ENCODE measurements around the gene LINC00632.
A peak's percentile ranks its signal among the peaks of the same experiment; 100 is the strongest.

LINC00632 gene

DNA sequence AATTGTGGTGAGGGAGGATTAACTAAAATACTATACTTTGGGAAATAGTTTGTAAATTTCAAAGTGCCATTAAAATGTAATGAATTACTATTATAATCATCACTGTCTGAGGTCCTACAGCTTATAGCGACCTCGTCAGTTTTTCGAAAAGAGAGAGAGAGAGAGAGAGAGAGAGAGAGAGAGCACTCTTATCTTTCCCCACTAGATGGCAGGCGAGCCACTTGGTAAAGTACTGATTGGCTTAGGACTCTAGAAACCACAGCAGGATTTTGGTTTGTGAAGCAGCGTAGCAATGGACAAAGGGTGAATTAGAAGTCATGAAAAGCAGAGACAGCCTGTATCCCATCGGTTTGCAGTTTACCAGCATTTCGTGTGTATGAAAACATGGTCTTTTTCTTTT is 52.5 kb downstream of the LINC00632 start:
- Histone ChIP-seq H3K9me3 (ENCODE audit: control insufficient read depth, low read length) (no peaks in the 10 kb centered on the region), H3K36me3 (ENCODE audit: control insufficient read depth, insufficient read depth, low read length) (no peaks in the 10 kb centered on the region), H3K27ac (ENCODE audit: insufficient read depth, low read length, poor library complexity, severe bottlenecking) (no peak overlapping the region), H3K27me3 (replicated peaks; ENCODE audit: control insufficient read depth, insufficient read depth, low read length, poor library complexity, severe bottlenecking) (no peaks in the 10 kb centered on the region), H3K4me1 (ENCODE audit: control insufficient read depth, insufficient read depth, low read length, poor library complexity, severe bottlenecking) (no peaks in the 10 kb centered on the region), H3K4me3 (ENCODE audit: insufficient read depth, low read depth, low read length, poor library complexity, severe bottlenecking) (no peak overlapping the region)
- DNase-seq = no peak

GRCh38 chrX:140764401-140764919 is 54.9 kb downstream of the LINC00632 start:
- Histone ChIP-seq H3K27me3 (replicated peaks; ENCODE audit: control insufficient read depth, insufficient read depth, low read length, poor library complexity, severe bottlenecking) (no peaks in the 10 kb centered on the region), H3K27ac (ENCODE audit: insufficient read depth, low read length, poor library complexity, severe bottlenecking) (no peak overlapping the region), H3K4me3 (ENCODE audit: insufficient read depth, low read depth, low read length, poor library complexity, severe bottlenecking) (no peak overlapping the region), H3K9me3 (ENCODE audit: control insufficient read depth, low read length) (no peaks in the 10 kb centered on the region), H3K4me1 (ENCODE audit: control insufficient read depth, insufficient read depth, low read length, poor library complexity, severe bottlenecking) (no peaks in the 10 kb centered on the region), H3K36me3 (ENCODE audit: control insufficient read depth, insufficient read depth, low read length) (no peaks in the 10 kb centered on the region)
- DNase-seq = no peak

DNA sequence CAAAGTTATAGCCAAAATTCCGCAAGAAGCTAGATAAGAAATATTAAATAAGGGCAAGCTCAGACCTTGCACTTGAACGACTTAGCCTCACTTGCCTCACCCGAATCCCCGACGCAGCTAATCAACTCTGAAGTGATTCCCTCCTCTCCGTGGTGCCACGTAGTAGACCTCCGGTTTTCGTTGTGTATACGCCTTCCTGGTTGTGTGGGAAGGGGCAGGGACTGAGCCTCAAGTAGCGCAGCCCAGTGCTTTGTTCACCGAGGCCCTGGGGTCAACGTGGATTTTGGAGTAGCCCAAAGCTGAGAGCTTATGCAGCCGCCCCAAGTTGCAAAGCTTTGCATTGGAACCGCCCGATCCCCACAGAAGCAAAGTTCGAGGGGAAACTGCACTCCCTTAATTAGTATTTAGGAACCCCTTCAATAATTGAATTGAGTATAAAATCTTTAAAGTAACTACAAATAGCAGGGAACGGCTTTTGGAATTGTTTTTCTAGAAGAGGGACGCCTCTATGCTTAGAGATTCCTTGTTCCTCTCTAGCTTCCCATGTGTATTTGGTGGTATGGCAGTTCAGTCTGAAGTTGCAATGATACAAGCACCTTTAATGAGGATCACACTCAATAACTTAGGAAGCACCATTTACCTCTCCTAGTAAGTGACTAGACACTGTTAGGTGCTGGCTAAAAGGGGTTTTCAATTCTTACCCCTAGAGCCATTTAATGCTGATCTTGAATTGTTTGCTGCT is 55.7 kb downstream of the LINC00632 start:
- no peaks in the 10 kb centered on the region for H3K36me3 ChIP-seq (ENCODE audit: control insufficient read depth, insufficient read depth, low read length)
- H3K27me3 ChIP-seq (replicated peaks; ENCODE audit: control insufficient read depth, insufficient read depth, low read length, poor library complexity, severe bottlenecking) = no peaks in the 10 kb centered on the region
- H3K27ac ChIP-seq (ENCODE audit: insufficient read depth, low read length, poor library complexity, severe bottlenecking) = no peak overlapping the region
- DNase-seq = no peak
- no peaks in the 10 kb centered on the region for H3K4me1 ChIP-seq (ENCODE audit: control insufficient read depth, insufficient read depth, low read length, poor library complexity, severe bottlenecking)
- no peak overlapping the region for H3K4me3 ChIP-seq (ENCODE audit: insufficient read depth, low read depth, low read length, poor library complexity, severe bottlenecking)
- H3K9me3 ChIP-seq (ENCODE audit: control insufficient read depth, low read length) = no peaks in the 10 kb centered on the region

- H3K9me3 ChIP-seq (ENCODE audit: control insufficient read depth, low read length) = no peaks in the 10 kb centered on the region
- H3K27me3 ChIP-seq (replicated peaks; ENCODE audit: control insufficient read depth, insufficient read depth, low read length, poor library complexity, severe bottlenecking) = no peaks in the 10 kb centered on the region
- H3K4me1 ChIP-seq (ENCODE audit: control insufficient read depth, insufficient read depth, low read length, poor library complexity, severe bottlenecking) = no peaks in the 10 kb centered on the region
- H3K36me3 ChIP-seq (ENCODE audit: control insufficient read depth, insufficient read depth, low read length) = no peaks in the 10 kb centered on the region
- H3K27ac ChIP-seq (ENCODE audit: insufficient read depth, low read length, poor library complexity, severe bottlenecking) = no peak overlapping the region
- DNase-seq = peak in 1 of 3 donors; percentile 4
- no peak overlapping the region for H3K4me3 ChIP-seq (ENCODE audit: insufficient read depth, low read depth, low read length, poor library complexity, severe bottlenecking)
Measured at GRCh38 chrX:140766024-140766611, 56.6 kb downstream of the LINC00632 start.

- DNase-seq = no peak
Measured at GRCh38 chrX:140767646-140768045, 58.1 kb downstream of the LINC00632 start.

GRCh38 chrX:140775211-140775610 is 65.7 kb downstream of the LINC00632 start:
- no peaks in the 10 kb centered on the region for H3K9me3 ChIP-seq (ENCODE audit: control insufficient read depth, low read length)
- H3K27me3 ChIP-seq (replicated peaks; ENCODE audit: control insufficient read depth, insufficient read depth, low read length, poor library complexity, severe bottlenecking) = no peaks in the 10 kb centered on the region
- H3K4me3 ChIP-seq (ENCODE audit: insufficient read depth, low read depth, low read length, poor library complexity, severe bottlenecking) = no peak overlapping the region
- DNase-seq = no peak
- no peaks in the 10 kb centered on the region for H3K36me3 ChIP-seq (ENCODE audit: control insufficient read depth, insufficient read depth, low read length)
- no peak overlapping the region for H3K27ac ChIP-seq (ENCODE audit: insufficient read depth, low read length, poor library complexity, severe bottlenecking)
- no peaks in the 10 kb centered on the region for H3K4me1 ChIP-seq (ENCODE audit: control insufficient read depth, insufficient read depth, low read length, poor library complexity, severe bottlenecking)

More at GRCh38 chrX:140767646-140768045, 58.1 kb downstream of the LINC00632 start:
- Histone ChIP-seq H3K9me3 (ENCODE audit: control insufficient read depth, low read length) (no peaks in the 10 kb centered on the region), H3K27me3 (replicated peaks; ENCODE audit: control insufficient read depth, insufficient read depth, low read length, poor library complexity, severe bottlenecking) (no peaks in the 10 kb centered on the region), H3K27ac (ENCODE audit: insufficient read depth, low read length, poor library complexity, severe bottlenecking) (no peak overlapping the region), H3K36me3 (ENCODE audit: control insufficient read depth, insufficient read depth, low read length) (no peaks in the 10 kb centered on the region), H3K4me1 (ENCODE audit: control insufficient read depth, insufficient read depth, low read length, poor library complexity, severe bottlenecking) (no peaks in the 10 kb centered on the region), H3K4me3 (ENCODE audit: insufficient read depth, low read depth, low read length, poor library complexity, severe bottlenecking) (no peak overlapping the region)

DNA sequence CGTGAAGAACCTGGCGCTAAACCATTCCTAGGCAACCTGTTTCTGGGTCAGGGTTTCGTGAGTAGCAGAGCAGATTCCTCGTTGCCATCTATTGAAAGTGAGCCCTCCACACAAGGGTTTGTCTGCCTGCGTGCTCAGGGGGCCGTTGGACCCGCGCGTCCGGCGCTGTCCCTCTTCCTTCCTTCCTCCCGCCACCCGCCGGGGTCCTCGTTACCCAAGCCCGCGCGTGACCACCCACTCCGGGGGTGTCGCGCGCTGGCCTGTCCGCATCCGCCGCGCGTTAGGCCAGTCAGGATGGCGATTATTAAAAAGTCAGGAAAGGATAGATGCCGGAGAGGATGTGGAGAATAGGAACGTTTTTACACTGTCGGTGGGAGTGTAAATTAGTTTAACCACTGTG is 66.8 kb downstream of the LINC00632 start:
- H3K4me1 ChIP-seq (ENCODE audit: control insufficient read depth, insufficient read depth, low read length, poor library complexity, severe bottlenecking) = no peaks in the 10 kb centered on the region
- H3K27me3 ChIP-seq (replicated peaks; ENCODE audit: control insufficient read depth, insufficient read depth, low read length, poor library complexity, severe bottlenecking) = no peaks in the 10 kb centered on the region
- no peaks in the 10 kb centered on the region for H3K36me3 ChIP-seq (ENCODE audit: control insufficient read depth, insufficient read depth, low read length)
- no peak for DNase-seq
- H3K4me3 ChIP-seq (ENCODE audit: insufficient read depth, low read depth, low read length, poor library complexity, severe bottlenecking) = no peak overlapping the region
- no peak overlapping the region for H3K27ac ChIP-seq (ENCODE audit: insufficient read depth, low read length, poor library complexity, severe bottlenecking)
- no peaks in the 10 kb centered on the region for H3K9me3 ChIP-seq (ENCODE audit: control insufficient read depth, low read length)

- Histone ChIP-seq H3K4me1 (ENCODE audit: control insufficient read depth, insufficient read depth, low read length, poor library complexity, severe bottlenecking) (no peaks in the 10 kb centered on the region), H3K36me3 (ENCODE audit: control insufficient read depth, insufficient read depth, low read length) (no peaks in the 10 kb centered on the region), H3K27ac (ENCODE audit: insufficient read depth, low read length, poor library complexity, severe bottlenecking) (no peak overlapping the region), H3K27me3 (replicated peaks; ENCODE audit: control insufficient read depth, insufficient read depth, low read length, poor library complexity, severe bottlenecking) (no peaks in the 10 kb centered on the region), H3K9me3 (ENCODE audit: control insufficient read depth, low read length) (no peaks in the 10 kb centered on the region), H3K4me3 (ENCODE audit: insufficient read depth, low read depth, low read length, poor library complexity, severe bottlenecking) (no peak overlapping the region)
- DNase-seq = no peak
Measured at GRCh38 chrX:140794642-140795041, 85.1 kb downstream of the LINC00632 start.

DNA sequence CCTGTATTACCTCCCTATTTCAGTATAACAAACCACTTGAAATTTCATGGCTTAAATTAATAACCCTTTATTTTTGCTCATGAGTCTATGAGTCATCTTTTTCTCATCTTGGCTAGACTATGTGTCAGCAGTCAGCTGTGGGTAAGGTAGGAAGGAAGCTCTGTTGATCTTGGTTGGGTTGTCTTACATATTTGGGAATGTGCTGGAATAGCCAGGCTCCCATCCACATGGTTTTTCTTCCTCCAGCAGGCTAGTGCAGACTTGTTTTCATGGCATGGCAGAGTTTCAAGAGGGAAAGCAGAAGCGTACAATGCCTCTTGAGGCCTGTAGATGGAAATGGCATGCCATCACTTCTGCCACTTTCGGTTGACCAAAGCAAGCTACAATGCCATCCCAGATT is 89.7 kb downstream of the LINC00632 start:
- Histone ChIP-seq H3K27ac (ENCODE audit: insufficient read depth, low read length, poor library complexity, severe bottlenecking) (no peak overlapping the region), H3K4me3 (ENCODE audit: insufficient read depth, low read depth, low read length, poor library complexity, severe bottlenecking) (no peak overlapping the region), H3K36me3 (ENCODE audit: control insufficient read depth, insufficient read depth, low read length) (no peaks in the 10 kb centered on the region), H3K4me1 (ENCODE audit: control insufficient read depth, insufficient read depth, low read length, poor library complexity, severe bottlenecking) (no peaks in the 10 kb centered on the region), H3K9me3 (ENCODE audit: control insufficient read depth, low read length) (no peaks in the 10 kb centered on the region), H3K27me3 (replicated peaks; ENCODE audit: control insufficient read depth, insufficient read depth, low read length, poor library complexity, severe bottlenecking) (no peaks in the 10 kb centered on the region)
- no peak for DNase-seq

GRCh38 chrX:140804292-140804691 is 94.7 kb downstream of the LINC00632 start:
- no peaks in the 10 kb centered on the region for H3K36me3 ChIP-seq (ENCODE audit: control insufficient read depth, insufficient read depth, low read length)
- no peaks in the 10 kb centered on the region for H3K27me3 ChIP-seq (replicated peaks; ENCODE audit: control insufficient read depth, insufficient read depth, low read length, poor library complexity, severe bottlenecking)
- H3K4me3 ChIP-seq (ENCODE audit: insufficient read depth, low read depth, low read length, poor library complexity, severe bottlenecking) = no peak overlapping the region
- no peaks in the 10 kb centered on the region for H3K4me1 ChIP-seq (ENCODE audit: control insufficient read depth, insufficient read depth, low read length, poor library complexity, severe bottlenecking)
- H3K27ac ChIP-seq (ENCODE audit: insufficient read depth, low read length, poor library complexity, severe bottlenecking) = no peak overlapping the region
- H3K9me3 ChIP-seq (ENCODE audit: control insufficient read depth, low read length) = no peaks in the 10 kb centered on the region
- no peak for DNase-seq

Measured in effector memory CD4-positive, alpha-beta T cell (primary cell).